ENCODE measurements around the gene PHLDB3. TPM values are rescaled to one million over a fixed set of nuclear protein-coding genes. Genes with fewer than 3 reads are reported as not detected.

Gene PHLDB3
- total and polyA plus RNA-seq, 2 of the 13 experiments (the other 11 are each of a cell fraction or from before 2014, with no cell fraction given): 11.3 to 14.5 TPM

GRCh38 chr19:43499042-43499441, 5.5 kb downstream of the PHLDB3 start (continued):
- TF ChIP-seq, protein P1, sequence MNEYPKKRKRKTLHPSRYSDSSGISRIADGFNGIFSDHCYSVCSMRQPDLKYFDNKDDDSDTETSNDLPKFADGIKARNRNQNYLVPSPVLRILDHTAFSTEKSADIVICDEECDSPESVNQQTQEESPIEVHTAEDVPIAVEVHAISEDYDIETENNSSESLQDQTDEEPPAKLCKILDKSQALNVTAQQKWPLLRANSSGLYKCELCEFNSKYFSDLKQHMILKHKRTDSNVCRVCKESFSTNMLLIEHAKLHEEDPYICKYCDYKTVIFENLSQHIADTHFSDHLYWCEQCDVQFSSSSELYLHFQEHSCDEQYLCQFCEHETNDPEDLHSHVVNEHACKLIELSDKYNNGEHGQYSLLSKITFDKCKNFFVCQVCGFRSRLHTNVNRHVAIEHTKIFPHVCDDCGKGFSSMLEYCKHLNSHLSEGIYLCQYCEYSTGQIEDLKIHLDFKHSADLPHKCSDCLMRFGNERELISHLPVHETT (CRISPR knock-in tag; conservative IDR thresholded peaks at IDR 0.05): no peak
- TF ChIP-seq ZNF570 (CRISPR knock-in tag; IDR thresholded peaks at IDR 0.05; ENCODE audit: borderline replicate concordance) (no peak), ZNF496 (CRISPR knock-in tag; IDR thresholded peaks at IDR 0.05; ENCODE audit: insufficient replicate concordance) (no peak), ZNF331 (CRISPR knock-in tag; IDR thresholded peaks at IDR 0.05) (peak; percentile 73), HINFP (CRISPR knock-in tag; IDR thresholded peaks at IDR 0.05; ENCODE audit: low read depth) (0 out of 2 replicates have a peak, but pooled peaks have one; percentile 13), EP300 (IDR thresholded peaks at IDR 0.05; ENCODE audit: low read depth in 2 of 2, low read length in 2 of 2) (peak; percentile 54 to 61; a peak in 2 of 4 replicates), EP300 (CRISPR knock-in tag; IDR thresholded peaks at IDR 0.05; ENCODE audit: borderline replicate concordance) (0 out of 2 replicates have a peak, but pooled peaks have one; percentile 38), ZNF556 (CRISPR knock-in tag; IDR thresholded peaks at IDR 0.05; ENCODE audit: borderline replicate concordance) (0 out of 2 replicates have a peak, but pooled peaks have one; percentile 67), KDM6A (CRISPR knock-in tag; IDR thresholded peaks at IDR 0.05; ENCODE audit: low read depth) (peak; percentile 87), FOSL2 (CRISPR knock-in tag; IDR thresholded peaks at IDR 0.05) (peak; percentile 30), NFKB2 (CRISPR knock-in tag; IDR thresholded peaks at IDR 0.05; ENCODE audit: borderline replicate concordance) (no peak), ZNF598 (CRISPR knock-in tag; IDR thresholded peaks at IDR 0.05; ENCODE audit: borderline replicate concordance) (0 out of 2 replicates have a peak, but pooled peaks have one; percentile 39), ZNF275 (CRISPR knock-in tag; IDR thresholded peaks at IDR 0.05; ENCODE audit: borderline replicate concordance) (no peak), NFKBIZ (CRISPR knock-in tag; IDR thresholded peaks at IDR 0.05) (no peak), XRCC5 (optimal IDR thresholded peaks at IDR 0.05; ENCODE audit: low read length) (peak; percentile 61), KDM2A (CRISPR knock-in tag; IDR thresholded peaks at IDR 0.05; ENCODE audit: borderline replicate concordance, low read depth) (peak; percentile 65; the same call in 1 of the 2 replicates), FOXO1 (CRISPR knock-in tag; IDR thresholded peaks at IDR 0.05) (peak; percentile 59; the same call in 1 of the 2 replicates), ATF3 (CRISPR knock-in tag; IDR thresholded peaks at IDR 0.05) (no peak), ZNF343 (CRISPR knock-in tag; IDR thresholded peaks at IDR 0.05) (0 out of 2 replicates have a peak, but pooled peaks have one; percentile 28), ADNP (CRISPR knock-in tag; IDR thresholded peaks at IDR 0.05) (no peak), ARNTL (CRISPR knock-in tag; IDR thresholded peaks at IDR 0.05) (0 out of 2 replicates have a peak, but pooled peaks have one; percentile 45), SNAI1 (CRISPR knock-in tag; IDR thresholded peaks at IDR 0.05; ENCODE audit: borderline replicate concordance) (no peak), TSC22D2 (CRISPR knock-in tag; IDR thresholded peaks at IDR 0.05; ENCODE audit: borderline replicate concordance) (peak; percentile 29; the same call in 1 of the 2 replicates), ZNF543 (CRISPR knock-in tag; IDR thresholded peaks at IDR 0.05) (peak; percentile 39; the same call in 1 of the 2 replicates)
